ENCODE data around the gene PAEP.

- TF ChIP-seq CTCF (optimal IDR thresholded peaks at IDR 0.05 in 1 of 3, IDR thresholded peaks at IDR 0.05 in 1 of 3, conservative IDR thresholded peaks at IDR 0.05 in 1 of 3; ENCODE audit: extremely low read depth in 1 of 3, insufficient read depth in 2 of 3, low read length in 3 of 3) (no peak), EZH2 (IDR thresholded peaks at IDR 0.05; ENCODE audit: low read length) (no peak)
These were observed 18.5 kb downstream of the PAEP start for GRCh38 chr9:135579889-135580660.
